ENCODE measurements around the gene CTNNA1. TPM values are rescaled to one million over a fixed set of nuclear protein-coding genes. Genes with fewer than 3 reads are reported as not detected.

CTNNA1 gene
- total and polyA plus RNA-seq, 4 donors: 208 to 295 (median 253) TPM

DNA sequence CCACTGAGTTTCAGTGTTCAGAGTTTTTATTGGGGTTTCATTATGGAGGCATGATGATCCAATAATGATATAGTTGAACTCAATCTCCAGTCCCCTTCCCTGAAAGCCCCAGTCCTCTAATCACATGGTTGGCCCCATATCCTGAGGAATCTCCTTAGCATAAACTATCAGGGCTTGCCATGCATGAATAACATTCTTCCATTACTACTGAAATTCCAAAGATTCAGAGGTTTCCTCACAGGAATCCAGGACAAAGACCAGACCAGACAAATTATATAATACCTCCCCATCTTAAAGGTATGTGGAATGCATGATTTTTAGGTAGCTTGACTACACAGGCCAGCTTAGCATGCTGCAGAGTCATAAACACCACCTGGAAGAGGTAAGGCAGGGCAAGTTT, 137.4 kb downstream of the CTNNA1 start:
- peaks cover 5% of the 10 kb centered on the region for H3K36me3 ChIP-seq (ENCODE audit: control insufficient read depth, insufficient read depth, low read length)
- H3K4me1 ChIP-seq (ENCODE audit: control insufficient read depth, insufficient read depth, low read length): no peaks in the 10 kb centered on the region

DNA sequence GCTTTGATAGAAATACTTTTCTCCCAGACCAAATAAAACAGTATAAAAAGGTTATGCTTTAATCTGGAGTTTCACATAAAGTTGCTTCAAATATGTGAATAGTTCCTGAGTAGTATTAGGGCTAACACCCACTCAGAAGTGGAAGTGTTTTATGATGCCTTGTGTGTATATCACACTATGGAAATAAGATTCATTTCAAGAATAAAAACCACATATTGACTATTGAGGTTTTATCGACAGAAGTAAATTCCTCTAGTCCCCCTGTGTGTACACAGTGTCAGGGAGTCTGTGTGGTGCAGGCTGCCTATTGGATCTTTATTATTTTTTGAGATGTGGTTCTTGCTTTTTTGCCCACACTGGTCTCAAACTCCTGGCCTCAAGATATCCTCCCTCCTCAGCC, 142.7 kb downstream of the CTNNA1 start:
- Histone ChIP-seq H3K9me3 (ENCODE audit: control insufficient read depth, insufficient read depth, low read length) (no peaks in the 10 kb centered on the region), H3K27me3 (ENCODE audit: control insufficient read depth, insufficient read depth, low read length) (no peaks in the 10 kb centered on the region), H3K27ac (ENCODE audit: low read depth, low read length) (no peak overlapping the region), H3K4me3 (ENCODE audit: low read depth, low read length) (no peak overlapping the region), H3K4me1 (ENCODE audit: control insufficient read depth, insufficient read depth, low read length) (no peaks in the 10 kb centered on the region), H3K36me3 (ENCODE audit: control insufficient read depth, insufficient read depth, low read length) (peaks cover under 1% of the 10 kb centered on the region)
- DNase-seq (ENCODE audit: low read depth in 4 of 6, low spot score in 6 of 6): no peak
- WGBS (ENCODE audit: insufficient coverage): no CpG with 5 or more reads among the region's 1 CpG

More for the DNA sequence above, 137.4 kb downstream of the CTNNA1 start:
- no peak overlapping the region for H3K27ac ChIP-seq (ENCODE audit: low read depth, low read length)
- no peak for DNase-seq (ENCODE audit: low read depth in 4 of 6, low spot score in 6 of 6)
- no peaks in the 10 kb centered on the region for H3K27me3 ChIP-seq (ENCODE audit: control insufficient read depth, insufficient read depth, low read length)
- no peak overlapping the region for H3K4me3 ChIP-seq (ENCODE audit: low read depth, low read length)
- no peaks in the 10 kb centered on the region for H3K9me3 ChIP-seq (ENCODE audit: control insufficient read depth, insufficient read depth, low read length)

DNA sequence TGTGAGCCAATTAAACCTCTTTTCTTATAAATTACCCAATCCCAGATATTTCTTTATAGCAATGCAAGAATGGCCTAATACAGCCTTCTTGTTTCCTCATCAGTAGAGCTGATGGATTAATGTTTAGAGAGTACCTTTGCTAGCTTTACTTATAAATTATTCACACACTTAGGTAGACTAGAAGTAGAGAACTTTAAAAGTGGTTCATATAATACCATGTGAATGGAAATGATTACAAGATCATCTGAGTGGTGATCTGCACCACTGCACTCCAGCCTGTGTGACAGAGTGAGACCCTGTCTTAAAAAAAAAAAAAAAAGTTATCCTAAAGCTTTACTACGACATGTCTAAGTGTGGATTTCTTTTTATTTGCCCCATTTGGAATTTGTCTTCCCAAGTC, 145.1 kb downstream of the CTNNA1 start:
- peaks cover 4% of the 10 kb centered on the region for H3K4me1 ChIP-seq (ENCODE audit: control insufficient read depth, insufficient read depth, low read length)
- no peaks in the 10 kb centered on the region for H3K9me3 ChIP-seq (ENCODE audit: control insufficient read depth, insufficient read depth, low read length)
- H3K27me3 ChIP-seq (ENCODE audit: control insufficient read depth, insufficient read depth, low read length): no peaks in the 10 kb centered on the region
- peaks cover 6% of the 10 kb centered on the region for H3K36me3 ChIP-seq (ENCODE audit: control insufficient read depth, insufficient read depth, low read length)
- H3K27ac ChIP-seq (ENCODE audit: low read depth, low read length): no peak overlapping the region
- no peak overlapping the region for H3K4me3 ChIP-seq (ENCODE audit: low read depth, low read length)
- DNase-seq (ENCODE audit: low read depth in 4 of 6, low spot score in 6 of 6): no peak
- no CpG with 5 or more reads among the region's 1 CpG for WGBS (ENCODE audit: insufficient coverage)

DNA sequence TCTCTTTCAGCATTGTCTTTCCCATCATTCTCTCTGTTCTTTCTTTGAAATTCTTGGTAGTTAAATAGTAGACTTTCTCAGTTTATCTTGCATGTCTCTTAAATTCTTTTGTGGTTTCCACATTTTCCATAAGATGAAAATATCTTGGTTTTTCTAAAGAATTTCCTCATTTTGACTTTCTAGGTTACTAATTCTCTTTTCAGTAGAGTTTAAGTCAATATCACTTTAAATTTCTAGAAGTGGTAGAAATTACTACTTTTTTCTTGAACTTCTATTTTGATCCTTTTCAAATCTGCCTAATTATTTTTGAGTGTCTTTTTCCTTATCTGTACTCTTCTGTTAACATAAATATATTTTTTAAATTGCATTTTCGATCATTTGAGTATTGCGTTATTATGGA, 145.5 kb downstream of the CTNNA1 start:
- WGBS (ENCODE audit: insufficient coverage): no CpG with 5 or more reads among the region's 2 CpGs
- Histone ChIP-seq H3K27me3 (ENCODE audit: control insufficient read depth, insufficient read depth, low read length) (no peaks in the 10 kb centered on the region), H3K36me3 (ENCODE audit: control insufficient read depth, insufficient read depth, low read length) (peaks cover 6% of the 10 kb centered on the region), H3K27ac (ENCODE audit: low read depth, low read length) (no peak overlapping the region), H3K4me3 (ENCODE audit: low read depth, low read length) (no peak overlapping the region), H3K4me1 (ENCODE audit: control insufficient read depth, insufficient read depth, low read length) (peaks cover 4% of the 10 kb centered on the region), H3K9me3 (ENCODE audit: control insufficient read depth, insufficient read depth, low read length) (no peaks in the 10 kb centered on the region)
- DNase-seq (ENCODE audit: low read depth in 4 of 6, low spot score in 6 of 6): no peak

DNA sequence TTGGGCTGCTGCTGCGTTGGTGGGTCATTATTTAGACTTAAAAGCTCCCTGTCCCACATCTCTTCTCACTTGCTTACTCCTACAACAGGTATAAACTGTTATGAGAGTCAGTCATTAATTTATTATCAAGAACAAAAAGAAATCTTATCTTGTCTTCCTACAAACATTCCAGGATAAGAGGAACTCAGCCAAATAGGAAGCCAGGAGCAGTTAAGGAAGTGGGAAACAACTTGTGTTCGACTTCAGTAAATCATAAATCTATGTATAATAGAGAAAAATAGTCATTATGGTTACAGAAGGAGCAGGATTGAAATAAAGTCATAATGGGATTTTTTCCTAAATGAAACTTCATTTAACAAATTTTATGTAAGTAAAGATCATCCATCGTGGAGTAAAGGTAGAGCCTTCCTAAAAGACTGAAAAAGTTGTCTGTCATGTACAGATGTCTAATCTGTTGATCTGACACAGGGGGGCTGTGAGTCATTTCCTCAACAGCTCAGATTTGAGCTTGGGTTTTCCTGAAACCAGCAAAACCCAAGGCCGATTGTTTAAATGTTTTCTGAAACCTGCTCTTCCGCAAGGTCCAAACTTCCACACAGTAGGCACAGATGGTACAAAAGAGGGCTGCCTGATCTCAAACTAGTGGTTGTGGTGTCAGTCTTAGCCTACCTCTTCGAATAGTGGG, 147.2 kb downstream of the CTNNA1 start:
- DNase-seq (ENCODE audit: low read depth in 4 of 6, low spot score in 6 of 6): no peak
- Histone ChIP-seq H3K9me3 (ENCODE audit: control insufficient read depth, insufficient read depth, low read length) (no peaks in the 10 kb centered on the region), H3K4me3 (ENCODE audit: low read depth, low read length) (no peak overlapping the region), H3K27ac (ENCODE audit: low read depth, low read length) (no peak overlapping the region), H3K4me1 (ENCODE audit: control insufficient read depth, insufficient read depth, low read length) (peaks cover 4% of the 10 kb centered on the region), H3K36me3 (ENCODE audit: control insufficient read depth, insufficient read depth, low read length) (peaks cover 14% of the 10 kb centered on the region), H3K27me3 (ENCODE audit: control insufficient read depth, insufficient read depth, low read length) (no peaks in the 10 kb centered on the region)
- 100% methylated on average over 1 of the region's 6 CpGs for WGBS (ENCODE audit: insufficient coverage)

DNA sequence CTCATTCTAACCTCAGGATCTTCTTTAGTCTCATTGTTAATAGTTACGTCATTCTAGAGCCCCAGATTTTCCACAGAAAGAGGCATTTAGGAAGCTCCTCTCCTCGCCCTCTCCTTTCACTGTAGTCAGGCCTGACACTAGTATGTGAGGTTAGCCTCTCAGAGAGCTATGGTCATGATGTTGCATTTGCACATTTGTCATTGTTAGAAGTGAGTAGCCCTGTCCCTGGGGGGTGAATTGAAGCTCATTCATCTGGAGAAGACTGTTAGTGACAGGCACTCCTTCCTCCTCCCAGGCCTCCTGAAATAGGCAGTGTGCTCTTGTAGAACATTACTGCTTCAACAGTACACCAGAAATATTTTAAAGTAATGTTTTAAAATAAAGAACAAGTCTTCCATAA, 148.5 kb downstream of the CTNNA1 start:
- H3K36me3 ChIP-seq (ENCODE audit: control insufficient read depth, insufficient read depth, low read length): peaks cover 14% of the 10 kb centered on the region
- no peaks in the 10 kb centered on the region for H3K27me3 ChIP-seq (ENCODE audit: control insufficient read depth, insufficient read depth, low read length)
- no peaks in the 10 kb centered on the region for H3K9me3 ChIP-seq (ENCODE audit: control insufficient read depth, insufficient read depth, low read length)
- H3K27ac ChIP-seq (ENCODE audit: low read depth, low read length): no peak overlapping the region
- H3K4me1 ChIP-seq (ENCODE audit: control insufficient read depth, insufficient read depth, low read length): peaks cover 4% of the 10 kb centered on the region
- DNase-seq (ENCODE audit: low read depth in 4 of 6, low spot score in 6 of 6): no peak
- H3K4me3 ChIP-seq (ENCODE audit: low read depth, low read length): no peak overlapping the region
- 100% methylated on average over 1 of the region's 2 CpGs for WGBS (ENCODE audit: insufficient coverage)

DNA sequence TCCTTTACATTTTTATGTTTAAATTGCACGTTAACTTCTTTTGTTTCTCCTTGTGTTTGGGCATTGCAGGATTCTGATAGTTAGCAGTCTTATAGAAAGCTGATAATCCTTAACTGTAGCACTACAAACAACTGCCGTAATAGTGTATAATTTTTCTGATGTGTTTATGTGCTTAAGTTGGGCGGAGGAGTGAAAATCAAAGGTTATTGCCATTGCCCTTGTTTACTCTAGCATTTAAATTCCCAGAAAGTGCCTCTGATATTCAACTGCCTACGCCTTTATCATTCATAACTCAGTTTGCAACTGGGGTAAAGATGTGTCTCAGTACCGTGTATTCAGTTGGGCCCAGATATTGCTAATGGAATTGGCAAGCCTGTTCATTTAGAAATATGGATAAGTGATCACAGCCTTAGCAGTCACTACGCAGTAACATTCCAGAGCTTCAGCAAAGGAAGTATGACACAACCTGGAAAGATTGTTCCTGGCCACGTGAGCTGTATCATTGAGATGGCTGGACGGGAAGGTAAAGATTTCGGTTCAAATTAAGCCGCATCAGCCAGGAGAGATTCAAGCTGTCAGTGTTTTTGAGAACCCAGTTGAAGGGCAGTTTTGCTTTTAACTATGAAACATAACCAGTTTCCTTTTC, 150.0 kb downstream of the CTNNA1 start:
- Histone ChIP-seq H3K36me3 (ENCODE audit: control insufficient read depth, insufficient read depth, low read length) (peaks cover 14% of the 10 kb centered on the region), H3K9me3 (ENCODE audit: control insufficient read depth, insufficient read depth, low read length) (no peaks in the 10 kb centered on the region), H3K27ac (ENCODE audit: low read depth, low read length) (no peak overlapping the region), H3K4me3 (ENCODE audit: low read depth, low read length) (no peak overlapping the region), H3K4me1 (ENCODE audit: control insufficient read depth, insufficient read depth, low read length) (peaks cover 4% of the 10 kb centered on the region), H3K27me3 (ENCODE audit: control insufficient read depth, insufficient read depth, low read length) (no peaks in the 10 kb centered on the region)
- 92% methylated on average over 4 of the region's 10 CpGs for WGBS (ENCODE audit: insufficient coverage)
- no peak for DNase-seq (ENCODE audit: low read depth in 4 of 6, low spot score in 6 of 6)

DNA sequence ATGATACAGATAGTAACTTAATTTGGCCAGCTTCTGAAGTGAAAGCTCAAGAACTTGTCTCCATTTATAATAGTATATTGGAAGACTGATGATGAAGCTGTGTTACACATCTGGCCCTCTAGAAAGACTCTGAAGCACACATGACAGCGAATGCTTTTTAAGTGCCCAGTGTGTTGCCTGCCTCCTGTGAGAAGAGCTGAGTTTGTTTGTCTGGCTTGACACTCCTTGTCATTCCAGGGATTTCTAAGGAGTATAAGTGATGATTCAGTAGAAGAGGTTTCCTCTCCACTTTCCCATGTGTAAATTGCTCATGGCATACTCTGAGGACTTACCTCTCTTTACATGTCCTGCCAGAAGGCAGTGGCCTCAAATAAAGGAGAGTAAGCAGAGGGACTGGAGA, 152.3 kb downstream of the CTNNA1 start:
- Histone ChIP-seq H3K4me3 (ENCODE audit: low read depth, low read length) (no peak overlapping the region), H3K9me3 (ENCODE audit: control insufficient read depth, insufficient read depth, low read length) (no peaks in the 10 kb centered on the region), H3K27me3 (ENCODE audit: control insufficient read depth, insufficient read depth, low read length) (no peaks in the 10 kb centered on the region), H3K4me1 (ENCODE audit: control insufficient read depth, insufficient read depth, low read length) (peaks cover 4% of the 10 kb centered on the region), H3K36me3 (ENCODE audit: control insufficient read depth, insufficient read depth, low read length) (peaks cover 14% of the 10 kb centered on the region), H3K27ac (ENCODE audit: low read depth, low read length) (no peak overlapping the region)
- 89% methylated on average over 1 of the region's 1 CpG for WGBS (ENCODE audit: insufficient coverage)
- no peak for DNase-seq (ENCODE audit: low read depth in 4 of 6, low spot score in 6 of 6)

DNA sequence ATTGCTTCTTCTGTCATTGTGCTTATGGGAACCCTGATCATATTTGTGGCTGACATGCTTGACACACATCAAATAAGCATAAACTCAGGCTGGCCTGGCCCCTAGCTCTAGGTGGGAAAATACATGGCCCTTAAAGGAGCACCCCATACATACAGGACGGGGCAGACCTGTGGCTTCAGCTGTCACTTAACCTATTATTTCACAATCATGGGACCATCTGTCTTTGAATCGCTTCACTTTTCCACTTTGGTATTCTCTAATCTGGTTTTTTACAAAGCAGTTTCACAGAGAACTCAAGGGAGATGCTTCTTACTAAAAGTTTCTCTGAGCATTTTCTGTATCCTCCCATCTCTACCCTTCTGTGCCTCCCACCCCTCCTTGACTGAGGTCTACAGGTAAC, 156.5 kb downstream of the CTNNA1 start:
- Histone ChIP-seq H3K4me1 (ENCODE audit: control insufficient read depth, insufficient read depth, low read length) (no peaks in the 10 kb centered on the region), H3K27me3 (ENCODE audit: control insufficient read depth, insufficient read depth, low read length) (no peaks in the 10 kb centered on the region), H3K27ac (ENCODE audit: low read depth, low read length) (no peak overlapping the region), H3K4me3 (ENCODE audit: low read depth, low read length) (no peak overlapping the region), H3K36me3 (ENCODE audit: control insufficient read depth, insufficient read depth, low read length) (peaks cover 9% of the 10 kb centered on the region), H3K9me3 (ENCODE audit: control insufficient read depth, insufficient read depth, low read length) (no peaks in the 10 kb centered on the region)
- no peak for DNase-seq (ENCODE audit: low read depth in 4 of 6, low spot score in 6 of 6)
- 100% methylated on average over 2 of the region's 2 CpGs for WGBS (ENCODE audit: insufficient coverage)

DNA sequence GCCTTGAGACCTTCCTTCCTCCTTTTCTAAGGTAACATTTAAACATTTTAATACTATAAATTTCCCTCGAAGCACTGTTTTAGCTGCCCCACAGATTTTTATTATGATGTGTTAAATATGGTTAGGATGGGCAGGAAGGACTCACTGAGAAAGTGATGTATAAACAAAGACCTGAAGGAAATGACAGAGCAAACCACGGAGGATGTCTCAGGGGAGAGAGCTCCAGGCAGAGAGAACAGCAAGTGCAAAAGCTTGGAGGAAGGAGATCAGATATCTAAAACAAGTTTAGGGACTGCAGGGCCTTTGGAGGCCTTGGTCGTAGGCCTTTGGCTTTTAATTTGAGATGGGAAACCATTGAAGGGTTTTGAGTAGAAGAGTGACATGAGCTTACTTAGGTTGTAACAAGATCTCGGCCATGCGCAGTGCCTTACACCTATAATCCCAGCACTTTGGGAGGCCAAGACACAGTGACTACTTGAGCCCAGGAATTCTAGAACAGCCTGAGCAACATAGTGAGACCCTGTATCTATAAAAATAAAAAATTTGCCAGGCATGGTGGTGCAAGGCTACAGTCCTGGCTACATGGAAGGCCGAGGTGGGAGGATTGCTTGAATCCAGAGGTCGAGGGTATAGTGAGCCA, 157.4 kb downstream of the CTNNA1 start:
- Histone ChIP-seq H3K36me3 (ENCODE audit: control insufficient read depth, insufficient read depth, low read length) (peaks cover 4% of the 10 kb centered on the region), H3K4me3 (ENCODE audit: low read depth, low read length) (no peak overlapping the region), H3K9me3 (ENCODE audit: control insufficient read depth, insufficient read depth, low read length) (no peaks in the 10 kb centered on the region), H3K27ac (ENCODE audit: low read depth, low read length) (no peak overlapping the region), H3K4me1 (ENCODE audit: control insufficient read depth, insufficient read depth, low read length) (no peaks in the 10 kb centered on the region), H3K27me3 (ENCODE audit: control insufficient read depth, insufficient read depth, low read length) (no peaks in the 10 kb centered on the region)
- WGBS (ENCODE audit: insufficient coverage): 92% methylated on average over 3 of the region's 7 CpGs
- no peak for DNase-seq (ENCODE audit: low read depth in 4 of 6, low spot score in 6 of 6)
